Spleen (tissue), 7 donors: ENCODE data around the gene GHRL.

Source experiments
- POLR2A ChIP-seq, 3 donors: fragments of 450-650 bp; IDR thresholded peaks; one replicate each; pipeline ENCODE4 v1.5.1; 2017; ENCODE audit warnings: antibody characterized with exemption in 3 of 3, mild to moderate bottlenecking in 1 of 3
- TF ChIP-seq, protein P1 (sequence below), 11 experiments: fragments of 200-600 bp in 7 of 11; fragments of 450-650 bp in 4 of 11; sonication (generic) in 4 of 11; IDR thresholded peaks in 8 of 11; conservative IDR thresholded peaks in 3 of 11; 1 replicate in 7 of 11; 2 replicates in 4 of 11; pipeline versions ENCODE4 v1.4.0 to v1.8.0; 2016 to 2021; ENCODE audit warnings: antibody characterized with exemption in 11 of 11, inconsistent platforms in 4 of 11, mild to moderate bottlenecking in 1 of 11
- donor health status: DM: no; HTN: no; CAD: no; lungs with moderate emphysema.
- donor health status: DM: no; HTN: no; CAD: no.
- donor health status: DM: no; HTN: no; CAD: no.

DNA sequence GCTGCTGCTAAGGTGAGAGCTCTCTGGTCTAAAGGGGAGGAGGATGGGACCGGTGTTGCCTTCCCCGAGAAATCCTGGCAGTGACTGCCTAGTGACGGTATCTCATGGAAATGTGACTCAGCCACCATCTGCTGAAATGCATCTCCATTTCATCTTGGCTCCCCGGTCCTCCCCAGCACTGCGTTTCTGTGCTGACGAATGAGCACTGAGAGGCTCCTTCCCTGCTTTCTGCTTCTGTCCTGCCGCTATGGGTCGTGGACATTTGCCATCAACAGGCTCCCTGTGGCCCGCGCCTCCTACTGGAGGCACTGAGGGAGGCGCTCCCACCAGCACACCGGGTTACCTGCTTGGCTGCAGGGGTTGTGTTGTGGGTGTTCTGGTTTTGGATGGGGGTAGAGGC is 41.7 kb upstream of the GHRL start:
- TF ChIP-seq, protein P1, sequence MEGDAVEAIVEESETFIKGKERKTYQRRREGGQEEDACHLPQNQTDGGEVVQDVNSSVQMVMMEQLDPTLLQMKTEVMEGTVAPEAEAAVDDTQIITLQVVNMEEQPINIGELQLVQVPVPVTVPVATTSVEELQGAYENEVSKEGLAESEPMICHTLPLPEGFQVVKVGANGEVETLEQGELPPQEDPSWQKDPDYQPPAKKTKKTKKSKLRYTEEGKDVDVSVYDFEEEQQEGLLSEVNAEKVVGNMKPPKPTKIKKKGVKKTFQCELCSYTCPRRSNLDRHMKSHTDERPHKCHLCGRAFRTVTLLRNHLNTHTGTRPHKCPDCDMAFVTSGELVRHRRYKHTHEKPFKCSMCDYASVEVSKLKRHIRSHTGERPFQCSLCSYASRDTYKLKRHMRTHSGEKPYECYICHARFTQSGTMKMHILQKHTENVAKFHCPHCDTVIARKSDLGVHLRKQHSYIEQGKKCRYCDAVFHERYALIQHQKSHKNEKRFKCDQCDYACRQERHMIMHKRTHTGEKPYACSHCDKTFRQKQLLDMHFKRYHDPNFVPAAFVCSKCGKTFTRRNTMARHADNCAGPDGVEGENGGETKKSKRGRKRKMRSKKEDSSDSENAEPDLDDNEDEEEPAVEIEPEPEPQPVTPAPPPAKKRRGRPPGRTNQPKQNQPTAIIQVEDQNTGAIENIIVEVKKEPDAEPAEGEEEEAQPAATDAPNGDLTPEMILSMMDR (IDR thresholded peaks at IDR 0.05 in 8 of 11, conservative IDR thresholded peaks at IDR 0.05 in 3 of 11) = no peak
- no peak for TF ChIP-seq POLR2A (IDR thresholded peaks at IDR 0.05)
